GM18499 (cell line): ENCODE measurements around the gene RIOK3.
"Not testable (repeated sequence)": the region's sequence is repeated elsewhere in the genome, so short reads cannot be mapped to it uniquely, and the experiment has no call there.

Experiments
- ATAC-seq: cut with Tn5 transposase; IDR thresholded peaks from one replicate; pipeline ENCODE4 v1.9.1; 2021; ENCODE audit warnings: moderate number of reproducible peaks; ENCODE audit not compliant: insufficient read depth, unreplicated experiment

RIOK3 gene

DNA sequence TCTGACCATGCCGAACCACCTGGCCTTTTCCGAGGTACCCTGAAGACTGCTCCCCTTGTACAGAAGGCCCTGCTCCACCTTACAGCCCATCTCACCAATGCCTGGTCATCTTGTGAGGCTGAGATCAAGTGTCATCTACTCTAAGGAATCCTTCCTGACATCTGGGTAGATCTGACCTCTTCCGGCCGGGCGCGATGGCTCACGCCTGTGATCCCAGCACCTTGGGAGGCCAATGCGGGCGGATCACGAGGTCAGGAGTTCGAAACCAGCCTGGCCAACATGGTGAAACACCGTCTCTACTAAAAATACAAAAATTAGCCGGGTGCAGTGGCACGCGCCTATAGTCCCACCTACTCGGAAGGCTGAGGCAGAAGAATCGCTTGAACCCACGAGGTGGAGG, 2.1 kb upstream of the RIOK3 start:
- no peak for ATAC-seq

DNA sequence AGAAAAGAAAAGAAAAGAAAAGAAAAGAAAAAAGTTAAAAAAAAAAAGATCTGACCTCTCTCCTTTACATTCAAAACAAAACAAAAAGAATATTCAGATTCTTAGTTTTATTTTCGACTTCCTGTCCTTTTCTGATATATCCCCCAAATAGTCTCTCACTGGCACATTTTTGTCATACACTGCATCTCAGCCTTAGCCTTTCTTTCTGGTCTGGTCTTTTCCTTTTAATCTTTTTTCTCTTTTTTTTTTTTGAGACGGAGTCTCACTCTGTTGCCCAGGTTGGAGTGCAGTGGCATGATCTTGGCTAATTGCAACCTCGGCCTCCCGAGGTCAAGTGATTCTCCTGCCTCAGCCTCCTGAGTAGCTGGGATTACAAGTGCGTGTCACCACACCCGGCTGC, 1.6 kb upstream of the RIOK3 start:
- no peak for ATAC-seq

DNA sequence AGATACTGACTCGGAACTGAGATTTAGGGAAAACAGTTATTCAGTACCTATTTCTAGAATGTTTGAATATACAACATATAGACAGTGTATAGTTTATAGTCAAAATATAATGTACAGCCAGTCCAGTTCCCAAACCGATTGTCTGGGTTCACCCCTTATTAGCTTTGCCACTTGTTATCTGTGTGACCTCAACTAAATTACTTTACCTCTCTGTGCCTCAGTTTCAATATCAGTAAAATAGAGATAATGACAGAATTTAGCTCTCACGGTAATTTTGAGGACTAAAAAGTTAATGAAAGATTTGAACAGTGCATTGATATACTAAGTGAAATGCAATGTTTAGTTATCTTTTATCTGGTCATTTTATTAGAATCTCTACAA, 750 bp upstream of the RIOK3 start:
- no peak for ATAC-seq

GRCh38 chr18:23453680-23454058, 582 bp downstream of the RIOK3 start:
- ATAC-seq: no peak

- ATAC-seq: no peak
Observed at GRCh38 chr18:23456835-23457234, 3.7 kb downstream of the RIOK3 start.

GRCh38 chr18:23458830-23459529, 5.9 kb downstream of the RIOK3 start:
- no peak for ATAC-seq

- ATAC-seq: no peak
Observed at GRCh38 chr18:23459530-23459921, 6.4 kb downstream of the RIOK3 start.

DNA sequence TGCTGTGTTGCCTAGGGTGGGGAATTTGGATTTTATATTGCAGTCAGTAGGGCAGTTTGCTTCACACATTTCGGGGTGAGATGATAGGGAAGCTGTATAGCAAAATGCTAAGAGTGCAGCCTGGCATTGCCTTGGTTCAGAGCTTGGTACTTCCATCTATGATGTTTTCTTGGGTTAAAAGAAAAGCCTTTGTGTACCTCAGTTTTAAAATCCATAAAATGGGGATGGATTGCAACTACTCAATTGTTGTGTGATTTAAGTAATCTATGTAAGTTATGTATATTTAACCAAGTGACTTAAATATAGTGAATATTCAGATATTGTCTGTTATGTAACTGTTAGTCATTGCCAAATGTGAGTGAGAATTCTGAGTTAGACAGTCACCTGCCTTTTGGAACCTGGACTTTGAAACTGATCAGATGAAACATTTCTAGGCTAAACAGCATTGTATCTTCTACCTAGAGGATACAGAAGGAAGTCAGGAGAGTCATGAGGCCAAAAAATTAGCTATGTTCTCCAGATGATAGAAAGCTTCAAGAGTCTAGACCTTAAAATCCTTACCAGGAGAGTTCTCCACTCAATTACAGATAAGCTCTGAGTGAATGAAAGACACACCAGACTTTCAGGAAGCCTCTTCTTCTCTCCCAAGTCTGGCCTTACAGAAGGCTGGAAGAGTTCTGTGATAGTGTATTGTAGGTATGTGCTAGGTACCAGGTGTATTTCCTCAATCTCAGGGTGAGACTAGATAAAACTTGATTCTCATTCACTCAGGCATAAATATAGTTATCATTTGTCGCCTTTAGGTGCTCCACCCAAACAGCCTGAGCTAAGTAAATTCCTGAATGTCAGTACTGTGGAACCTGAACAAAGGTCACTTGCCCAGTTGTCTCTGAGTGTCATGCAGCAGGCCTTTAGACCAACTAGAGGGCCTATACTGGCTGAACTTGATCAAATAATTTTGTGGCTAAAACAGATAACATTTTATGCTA, 7.5 kb downstream of the RIOK3 start:
- no peak for ATAC-seq

- ATAC-seq: no peak
Observed at GRCh38 chr18:23462876-23463275, 9.8 kb downstream of the RIOK3 start.

- ATAC-seq: no peak
Observed at GRCh38 chr18:23468753-23469459, 15.8 kb downstream of the RIOK3 start.

- ATAC-seq: no peak
Observed at GRCh38 chr18:23470620-23471387, 17.7 kb downstream of the RIOK3 start.

- no peak for ATAC-seq
Observed at GRCh38 chr18:23471486-23471885, 18.4 kb downstream of the RIOK3 start.

DNA sequence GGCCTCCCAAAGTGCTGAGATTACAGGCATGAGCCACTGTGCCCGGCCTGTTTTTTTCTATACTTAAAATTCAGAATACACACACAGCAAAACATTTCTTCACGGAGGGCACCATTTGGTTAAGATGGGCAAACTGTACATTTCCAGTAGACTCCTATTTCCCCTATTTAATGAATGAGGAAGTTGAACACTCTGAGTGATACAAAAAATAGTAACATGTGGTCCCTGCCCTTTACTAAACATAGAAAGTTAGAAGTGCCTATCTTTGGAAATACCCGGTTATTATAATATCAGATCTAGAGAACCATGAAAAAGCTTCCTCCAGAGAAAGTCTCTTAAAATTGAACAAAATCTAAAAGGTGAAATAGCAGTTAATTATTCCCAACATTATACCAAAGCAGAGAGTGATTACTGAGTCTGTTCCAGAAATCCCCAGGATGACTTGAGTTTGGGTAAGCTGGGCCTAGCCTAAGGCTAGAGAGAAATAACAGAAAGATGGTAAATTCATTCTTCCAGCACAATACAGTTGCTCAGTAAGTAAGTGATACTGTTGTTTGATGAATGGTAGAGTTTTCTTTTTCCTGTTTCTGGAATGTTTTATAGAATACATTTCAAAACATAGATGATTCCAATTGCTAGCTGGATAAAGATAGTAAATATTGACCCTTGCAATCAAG, 26.9 kb downstream of the RIOK3 start:
- ATAC-seq: no peak

GRCh38 chr18:23484561-23485182, 31.6 kb downstream of the RIOK3 start:
- ATAC-seq: no peak

DNA sequence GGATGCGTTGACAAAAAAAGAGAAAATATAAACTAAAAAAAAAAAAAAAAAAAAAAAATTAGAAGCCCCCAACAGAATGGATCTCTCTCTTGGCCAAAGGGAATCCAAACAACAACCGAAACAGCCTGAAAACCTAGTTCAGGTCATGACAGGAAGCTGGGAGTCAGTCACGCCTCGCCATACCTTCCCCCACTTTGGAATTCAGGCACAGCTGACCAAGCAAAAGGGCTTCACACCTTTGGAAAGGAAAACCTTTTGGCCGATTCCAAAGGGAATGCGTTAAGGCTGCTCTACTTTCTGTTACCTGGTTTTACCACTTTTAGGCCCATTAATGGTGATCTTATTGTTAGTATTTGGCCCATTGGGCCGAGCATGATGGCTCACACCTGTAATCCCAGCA, 32.3 kb downstream of the RIOK3 start:
- no peak for ATAC-seq

GRCh38 chr18:23487738-23488570, 34.9 kb downstream of the RIOK3 start:
- peak; percentile 48 for ATAC-seq

DNA sequence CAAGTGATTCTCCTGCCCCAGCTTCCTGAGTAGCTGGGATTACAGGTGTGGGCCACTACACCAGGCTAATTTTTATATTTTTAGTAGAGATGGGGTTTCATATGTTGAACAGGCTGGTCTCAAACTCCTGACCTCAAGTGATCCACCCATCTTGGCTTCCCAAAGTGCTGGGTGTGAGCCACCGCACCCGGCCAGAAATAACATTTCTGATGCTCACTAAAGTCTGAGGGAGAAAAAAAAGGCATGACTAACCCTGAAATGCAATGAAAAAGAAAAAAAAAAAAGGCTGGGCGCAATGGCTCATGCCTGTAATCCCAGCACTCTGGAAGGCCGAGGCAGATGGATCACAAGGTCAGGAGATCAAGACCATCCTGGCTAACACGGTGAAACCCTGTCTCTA, 36.5 kb downstream of the RIOK3 start:
- ATAC-seq: not testable (repeated sequence)

GRCh38 chr18:23493654-23494053, 40.6 kb downstream of the RIOK3 start:
- ATAC-seq: no peak
